ENCODE results near the gene PRICKLE1.

The PRICKLE1 gene

DNA sequence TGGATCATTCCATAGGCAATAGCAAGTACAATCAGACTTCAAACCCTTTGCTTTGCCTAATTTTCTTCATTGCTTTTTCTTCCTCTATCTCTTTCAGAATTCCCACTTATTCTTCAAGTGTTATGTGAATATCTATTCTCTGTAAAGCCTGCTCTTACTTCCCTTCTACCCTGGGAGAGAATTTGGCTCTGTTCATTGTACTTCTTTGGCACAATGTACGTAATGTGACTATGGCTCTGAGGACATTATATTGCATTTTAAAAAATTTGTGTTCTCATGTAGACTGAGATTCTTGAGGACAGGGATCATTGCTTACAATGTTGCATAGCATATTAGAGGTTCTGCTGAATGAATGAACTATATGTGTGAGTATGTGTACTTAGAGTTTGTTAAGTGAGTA, 16.9 kb upstream of the PRICKLE1 start:
- no peaks in the 10 kb centered on the region for H3K4me1 Mint-ChIP-seq
- no peaks in the 10 kb centered on the region for H3K36me3 Mint-ChIP-seq
- no peak overlapping the region for H3K4me3 Mint-ChIP-seq
- H3K27me3 Mint-ChIP-seq: no peaks in the 10 kb centered on the region
- H3K27ac Mint-ChIP-seq: no peak overlapping the region
- no peaks in the 10 kb centered on the region for H3K9me3 Mint-ChIP-seq

- no peaks in the 10 kb centered on the region for H3K36me3 Mint-ChIP-seq
- no peaks in the 10 kb centered on the region for H3K9me3 Mint-ChIP-seq
- no peak overlapping the region for H3K27ac Mint-ChIP-seq
- no peak overlapping the region for H3K4me3 Mint-ChIP-seq
- H3K4me1 Mint-ChIP-seq: no peaks in the 10 kb centered on the region
- no peaks in the 10 kb centered on the region for H3K27me3 Mint-ChIP-seq
Measured at GRCh38 chr12:42605685-42606084, 16.1 kb upstream of the PRICKLE1 start.

DNA sequence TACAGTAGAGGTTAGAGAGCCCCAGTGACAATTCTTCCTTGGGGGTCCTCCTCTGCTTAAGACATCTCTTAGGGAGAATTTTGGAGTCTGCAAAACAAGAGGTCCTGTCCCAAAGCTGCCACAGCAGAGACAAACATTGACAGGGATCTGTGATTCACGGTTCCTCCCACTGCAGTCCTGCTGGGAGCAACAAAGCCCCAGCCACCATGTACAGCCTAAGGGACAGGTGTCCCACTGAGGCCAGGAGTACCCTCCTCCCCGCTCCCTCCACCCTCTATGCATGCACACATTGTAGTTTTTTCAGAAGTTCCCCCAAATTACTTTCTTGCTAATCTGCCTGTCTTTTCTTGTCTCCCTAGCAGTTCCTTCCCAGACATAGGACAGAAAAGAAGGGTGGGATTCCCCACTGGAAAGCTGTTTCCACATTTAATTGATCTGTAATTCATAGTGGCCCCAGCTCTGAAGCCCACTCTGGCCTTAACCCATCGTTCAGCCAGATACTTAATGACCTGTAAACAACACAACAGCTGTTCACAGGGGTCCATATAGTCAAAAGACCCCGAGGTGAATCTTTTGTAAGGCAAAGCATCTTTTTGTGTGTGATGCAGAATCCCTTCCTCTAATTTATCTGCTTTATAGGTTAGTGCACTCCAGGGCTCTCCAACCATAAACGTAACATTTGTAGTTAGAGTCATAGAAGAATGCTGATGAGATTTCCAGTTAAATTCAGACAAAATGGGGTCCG, 13.9 kb upstream of the PRICKLE1 start:
- Mint-ChIP-seq H3K36me3 (no peaks in the 10 kb centered on the region), H3K27me3 (no peaks in the 10 kb centered on the region), H3K9me3 (no peaks in the 10 kb centered on the region), H3K4me3 (no peak overlapping the region), H3K27ac (no peak overlapping the region), H3K4me1 (no peaks in the 10 kb centered on the region)

DNA sequence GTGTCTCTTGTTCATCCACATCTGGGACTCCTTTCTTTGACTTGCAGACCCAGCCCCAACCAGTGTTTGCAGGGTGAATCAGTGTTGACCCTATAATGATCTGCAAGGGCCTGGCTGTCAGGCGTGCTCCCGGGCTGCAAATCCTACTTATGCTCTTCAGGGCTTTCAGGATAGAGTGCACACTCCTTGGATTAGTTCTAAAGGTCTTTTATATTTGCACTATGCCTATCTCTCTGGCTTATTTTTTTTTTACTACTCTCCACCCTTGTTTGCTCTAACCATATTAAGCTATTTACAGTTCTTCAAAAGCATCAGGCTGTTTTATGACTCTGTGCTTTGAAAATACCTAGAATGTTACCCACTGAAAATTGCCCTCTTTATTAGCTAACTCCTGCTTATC, 4.3 kb upstream of the PRICKLE1 start:
- Mint-ChIP-seq H3K27me3 (peaks cover 38% of the 10 kb centered on the region), H3K9me3 (no peaks in the 10 kb centered on the region), H3K4me3 (no peak overlapping the region), H3K36me3 (no peaks in the 10 kb centered on the region), H3K27ac (no peak overlapping the region), H3K4me1 (peaks cover 9% of the 10 kb centered on the region)

GRCh38 chr12:42590330-42590934, 886 bp upstream of the PRICKLE1 start:
- Mint-ChIP-seq H3K4me3 (peak overlapping the region; percentile 73), H3K9me3 (no peaks in the 10 kb centered on the region), H3K27ac (no peak overlapping the region), H3K4me1 (peaks cover 13% of the 10 kb centered on the region), H3K36me3 (no peaks in the 10 kb centered on the region), H3K27me3 (peaks cover 50% of the 10 kb centered on the region)

DNA sequence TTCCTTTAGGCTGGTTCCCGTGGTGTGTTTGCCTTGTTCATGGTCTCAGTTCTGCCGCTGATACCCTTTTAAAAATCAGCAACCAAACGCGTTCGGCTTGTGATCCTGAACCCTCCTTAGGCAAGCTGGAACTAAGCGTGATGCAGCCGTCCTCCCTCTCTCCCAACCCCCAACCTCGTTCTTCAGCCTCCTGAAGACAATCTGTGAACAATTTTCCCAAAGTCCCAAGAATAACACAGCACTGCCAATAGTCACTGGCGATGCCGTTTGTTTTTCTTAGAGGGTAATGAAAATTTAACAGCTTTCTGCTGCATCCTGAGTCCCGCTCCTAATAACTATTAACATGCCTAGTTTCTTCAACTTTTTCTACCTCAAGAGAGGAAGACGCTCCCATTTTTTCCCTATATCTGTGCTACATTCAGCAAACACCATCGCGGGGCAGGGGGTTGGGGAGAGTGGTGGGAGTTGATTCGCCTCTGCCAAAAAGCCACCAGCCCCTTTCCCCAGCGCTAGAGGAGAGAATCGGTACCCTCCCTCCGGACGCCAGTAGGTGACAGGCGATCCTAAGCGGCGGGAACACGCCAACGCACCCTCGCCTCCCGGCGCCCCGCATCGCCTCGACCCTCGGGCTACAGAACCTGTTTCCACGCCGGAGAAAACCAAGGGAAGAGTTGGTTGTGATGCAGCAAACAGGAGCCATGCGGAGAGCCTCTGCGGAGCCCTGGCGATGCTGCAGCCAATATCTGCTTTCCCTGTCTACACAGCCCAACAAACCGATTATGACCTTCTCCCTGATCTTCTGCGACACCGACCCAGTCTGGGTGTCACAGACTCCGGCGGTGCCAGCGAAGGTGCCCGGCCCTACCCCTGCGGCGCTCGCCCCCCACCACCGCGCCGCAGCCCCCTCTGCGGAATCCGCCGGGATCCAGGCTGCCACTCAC, 752 bp downstream of the PRICKLE1 start:
- no peak overlapping the region for H3K27ac Mint-ChIP-seq

GRCh38 chr12:42587601-42588523, 1.7 kb downstream of the PRICKLE1 start:
- H3K4me3 Mint-ChIP-seq: peak overlapping the region; percentile 33
- peaks cover 13% of the 10 kb centered on the region for H3K4me1 Mint-ChIP-seq
- H3K36me3 Mint-ChIP-seq: no peaks in the 10 kb centered on the region
- H3K27me3 Mint-ChIP-seq: peaks cover 33% of the 10 kb centered on the region
- no peaks in the 10 kb centered on the region for H3K9me3 Mint-ChIP-seq
- no peak overlapping the region for H3K27ac Mint-ChIP-seq

More for the DNA sequence above, 752 bp downstream of the PRICKLE1 start:
- peaks cover 13% of the 10 kb centered on the region for H3K4me1 Mint-ChIP-seq
- peaks cover 40% of the 10 kb centered on the region for H3K27me3 Mint-ChIP-seq
- no peaks in the 10 kb centered on the region for H3K9me3 Mint-ChIP-seq
- peak overlapping the region; percentile 81 for H3K4me3 Mint-ChIP-seq
- no peaks in the 10 kb centered on the region for H3K36me3 Mint-ChIP-seq

DNA sequence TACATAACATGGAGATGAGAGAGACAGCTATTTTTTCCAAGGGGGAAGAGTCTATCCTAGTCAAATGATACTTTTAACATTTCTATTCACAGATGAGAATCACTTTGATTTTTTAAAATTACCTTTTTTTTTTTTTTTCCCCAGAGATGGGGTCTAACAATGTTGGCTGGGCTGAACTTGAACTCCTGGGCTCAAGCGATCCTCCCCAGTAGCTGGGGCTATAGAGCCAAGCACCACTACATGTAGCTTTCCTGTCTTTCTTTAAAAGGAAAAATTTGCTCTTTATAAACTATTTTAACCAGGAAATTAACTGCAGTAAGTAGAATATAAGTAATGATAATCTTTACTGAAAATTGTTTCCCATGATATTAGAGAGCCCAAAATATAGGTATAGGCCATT, 3.3 kb downstream of the PRICKLE1 start:
- H3K27ac Mint-ChIP-seq: no peak overlapping the region
- H3K27me3 Mint-ChIP-seq: peaks cover 30% of the 10 kb centered on the region
- no peaks in the 10 kb centered on the region for H3K9me3 Mint-ChIP-seq

DNA sequence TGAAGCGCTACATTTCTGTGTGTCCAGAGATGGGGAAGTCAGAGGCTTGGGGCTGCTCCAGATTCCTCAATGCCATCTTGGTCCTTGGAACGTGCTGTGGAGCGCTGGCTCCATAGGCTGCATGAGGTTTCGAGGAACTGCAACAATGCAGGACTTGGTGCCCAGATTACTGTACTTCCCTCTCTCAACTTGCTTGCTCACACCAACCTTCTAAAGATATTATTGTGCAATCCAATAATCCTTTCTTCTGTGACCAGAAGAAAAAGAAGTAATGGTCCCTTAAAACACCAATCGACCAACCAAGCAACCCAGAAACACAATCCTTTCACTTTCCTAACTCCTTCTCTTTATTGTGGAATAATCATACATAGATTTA, 3.7 kb downstream of the PRICKLE1 start:
- Mint-ChIP-seq H3K27ac (no peak overlapping the region), H3K36me3 (no peaks in the 10 kb centered on the region), H3K9me3 (no peaks in the 10 kb centered on the region), H3K4me3 (no peak overlapping the region), H3K4me1 (peaks cover 13% of the 10 kb centered on the region), H3K27me3 (peaks cover 27% of the 10 kb centered on the region)

More for the DNA sequence above, 3.3 kb downstream of the PRICKLE1 start:
- peaks cover 13% of the 10 kb centered on the region for H3K4me1 Mint-ChIP-seq
- H3K4me3 Mint-ChIP-seq: no peak overlapping the region
- H3K36me3 Mint-ChIP-seq: no peaks in the 10 kb centered on the region

GRCh38 chr12:42585154-42585840, 4.2 kb downstream of the PRICKLE1 start:
- no peaks in the 10 kb centered on the region for H3K36me3 Mint-ChIP-seq
- no peaks in the 10 kb centered on the region for H3K9me3 Mint-ChIP-seq
- H3K27me3 Mint-ChIP-seq: peaks cover 25% of the 10 kb centered on the region
- H3K27ac Mint-ChIP-seq: no peak overlapping the region
- H3K4me1 Mint-ChIP-seq: peaks cover 8% of the 10 kb centered on the region
- no peak overlapping the region for H3K4me3 Mint-ChIP-seq

DNA sequence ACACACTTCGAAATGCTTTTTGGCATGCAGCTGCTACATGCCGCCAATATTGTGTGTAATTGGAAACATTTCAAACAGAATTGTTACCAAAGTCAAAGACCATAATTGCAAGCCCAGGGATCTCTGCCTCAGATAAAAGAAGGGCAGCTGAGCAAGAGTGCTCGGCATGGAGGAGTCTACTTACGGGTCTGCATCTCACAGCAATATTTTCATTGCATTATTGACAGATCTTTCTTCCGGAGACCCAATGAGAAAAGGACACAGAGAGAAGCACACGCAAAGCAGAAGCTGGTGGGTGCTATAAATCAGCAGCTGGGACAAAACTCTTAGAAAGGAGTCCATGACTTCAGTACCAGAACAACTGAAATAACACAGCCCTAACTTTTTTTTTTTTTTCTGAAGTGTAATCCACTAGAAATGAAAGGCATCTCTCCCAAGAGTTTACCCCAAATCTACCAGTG, 4.9 kb downstream of the PRICKLE1 start:
- H3K4me3 Mint-ChIP-seq: no peak overlapping the region
- H3K36me3 Mint-ChIP-seq: no peaks in the 10 kb centered on the region
- no peaks in the 10 kb centered on the region for H3K9me3 Mint-ChIP-seq
- H3K27me3 Mint-ChIP-seq: peaks cover 23% of the 10 kb centered on the region
- H3K27ac Mint-ChIP-seq: no peak overlapping the region
- peaks cover 6% of the 10 kb centered on the region for H3K4me1 Mint-ChIP-seq

- Mint-ChIP-seq H3K4me3 (no peak overlapping the region), H3K9me3 (no peaks in the 10 kb centered on the region), H3K27me3 (peaks cover 20% of the 10 kb centered on the region), H3K36me3 (no peaks in the 10 kb centered on the region), H3K27ac (no peak overlapping the region), H3K4me1 (no peaks in the 10 kb centered on the region)
Measured at GRCh38 chr12:42583016-42583415, 6.5 kb downstream of the PRICKLE1 start.

- H3K27me3 Mint-ChIP-seq: peaks cover 16% of the 10 kb centered on the region
- H3K9me3 Mint-ChIP-seq: no peaks in the 10 kb centered on the region
- H3K4me3 Mint-ChIP-seq: no peak overlapping the region
- H3K4me1 Mint-ChIP-seq: no peaks in the 10 kb centered on the region
- no peaks in the 10 kb centered on the region for H3K36me3 Mint-ChIP-seq
- H3K27ac Mint-ChIP-seq: no peak overlapping the region
Measured at GRCh38 chr12:42582498-42582897, 7.0 kb downstream of the PRICKLE1 start.

DNA sequence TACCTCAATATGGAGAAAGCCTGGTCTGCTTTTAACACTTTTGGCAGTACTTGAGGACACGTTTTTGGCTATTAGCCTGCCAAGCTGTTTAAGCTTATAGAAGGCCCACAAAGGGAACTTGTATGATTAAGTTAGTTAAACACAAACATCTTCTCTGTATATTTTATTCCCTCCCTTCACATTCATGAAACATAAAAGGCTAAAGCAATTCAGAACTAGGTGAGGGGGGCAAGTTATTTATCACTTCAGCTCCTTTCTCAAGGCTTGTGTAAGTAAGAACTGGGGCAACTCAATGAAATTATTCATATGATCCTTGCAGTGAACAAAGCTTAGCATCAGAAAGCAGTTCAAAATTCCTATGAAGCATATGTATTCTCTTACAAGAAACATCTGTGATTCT, 7.5 kb downstream of the PRICKLE1 start:
- no peaks in the 10 kb centered on the region for H3K9me3 Mint-ChIP-seq
- peaks cover 12% of the 10 kb centered on the region for H3K27me3 Mint-ChIP-seq
- no peaks in the 10 kb centered on the region for H3K4me1 Mint-ChIP-seq
- no peaks in the 10 kb centered on the region for H3K36me3 Mint-ChIP-seq
- no peak overlapping the region for H3K4me3 Mint-ChIP-seq
- no peak overlapping the region for H3K27ac Mint-ChIP-seq

Data from activated naive CD4-positive, alpha-beta T cell treated with anti-CD3 and anti-CD28 coated beads, Interleukin-2, amount 50 U/mL, for 24 hours (primary cell).